ENCODE data around the gene PHLDA2.

The PHLDA2 gene

GRCh38 chr11:2882396-2883110 lies 46.7 kb downstream of the PHLDA2 start:
- TF ChIP-seq TAF1 (IDR thresholded peaks at IDR 0.05; ENCODE audit: borderline replicate concordance, insufficient read depth, low read length) (no peak), SIN3A (IDR thresholded peaks at IDR 0.05; ENCODE audit: borderline replicate concordance, insufficient read depth, low read length) (no peak), POLR2AphosphoS5 (IDR thresholded peaks at IDR 0.05; ENCODE audit: low read depth, low read length) (no peak), FOXP2 (optimal IDR thresholded peaks at IDR 0.05; ENCODE audit: borderline replicate concordance, extremely low read depth, extremely low read length, insufficient read depth) (no peak)
- TF ChIP-seq, protein P1, sequence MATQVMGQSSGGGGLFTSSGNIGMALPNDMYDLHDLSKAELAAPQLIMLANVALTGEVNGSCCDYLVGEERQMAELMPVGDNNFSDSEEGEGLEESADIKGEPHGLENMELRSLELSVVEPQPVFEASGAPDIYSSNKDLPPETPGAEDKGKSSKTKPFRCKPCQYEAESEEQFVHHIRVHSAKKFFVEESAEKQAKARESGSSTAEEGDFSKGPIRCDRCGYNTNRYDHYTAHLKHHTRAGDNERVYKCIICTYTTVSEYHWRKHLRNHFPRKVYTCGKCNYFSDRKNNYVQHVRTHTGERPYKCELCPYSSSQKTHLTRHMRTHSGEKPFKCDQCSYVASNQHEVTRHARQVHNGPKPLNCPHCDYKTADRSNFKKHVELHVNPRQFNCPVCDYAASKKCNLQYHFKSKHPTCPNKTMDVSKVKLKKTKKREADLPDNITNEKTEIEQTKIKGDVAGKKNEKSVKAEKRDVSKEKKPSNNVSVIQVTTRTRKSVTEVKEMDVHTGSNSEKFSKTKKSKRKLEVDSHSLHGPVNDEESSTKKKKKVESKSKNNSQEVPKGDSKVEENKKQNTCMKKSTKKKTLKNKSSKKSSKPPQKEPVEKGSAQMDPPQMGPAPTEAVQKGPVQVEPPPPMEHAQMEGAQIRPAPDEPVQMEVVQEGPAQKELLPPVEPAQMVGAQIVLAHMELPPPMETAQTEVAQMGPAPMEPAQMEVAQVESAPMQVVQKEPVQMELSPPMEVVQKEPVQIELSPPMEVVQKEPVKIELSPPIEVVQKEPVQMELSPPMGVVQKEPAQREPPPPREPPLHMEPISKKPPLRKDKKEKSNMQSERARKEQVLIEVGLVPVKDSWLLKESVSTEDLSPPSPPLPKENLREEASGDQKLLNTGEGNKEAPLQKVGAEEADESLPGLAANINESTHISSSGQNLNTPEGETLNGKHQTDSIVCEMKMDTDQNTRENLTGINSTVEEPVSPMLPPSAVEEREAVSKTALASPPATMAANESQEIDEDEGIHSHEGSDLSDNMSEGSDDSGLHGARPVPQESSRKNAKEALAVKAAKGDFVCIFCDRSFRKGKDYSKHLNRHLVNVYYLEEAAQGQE (IDR thresholded peaks at IDR 0.05; ENCODE audit: insufficient read depth in 1 of 2, low read depth in 2 of 2, low read length in 2 of 2) = no peak

GRCh38 chr11:2881981-2882375 lies 47.2 kb downstream of the PHLDA2 start:
- TF ChIP-seq POLR2AphosphoS5 (IDR thresholded peaks at IDR 0.05; ENCODE audit: low read depth, low read length) (no peak), TAF1 (IDR thresholded peaks at IDR 0.05; ENCODE audit: borderline replicate concordance, insufficient read depth, low read length) (no peak), SIN3A (IDR thresholded peaks at IDR 0.05; ENCODE audit: borderline replicate concordance, insufficient read depth, low read length) (no peak), FOXP2 (optimal IDR thresholded peaks at IDR 0.05; ENCODE audit: borderline replicate concordance, extremely low read depth, extremely low read length, insufficient read depth) (no peak)
- TF ChIP-seq, protein P1 (IDR thresholded peaks at IDR 0.05; ENCODE audit: insufficient read depth in 1 of 2, low read depth in 2 of 2, low read length in 2 of 2) = no peak

- TF ChIP-seq FOXP2 (optimal IDR thresholded peaks at IDR 0.05; ENCODE audit: borderline replicate concordance, extremely low read depth, extremely low read length, insufficient read depth) (no peak), TAF1 (IDR thresholded peaks at IDR 0.05; ENCODE audit: borderline replicate concordance, insufficient read depth, low read length) (no peak), SIN3A (IDR thresholded peaks at IDR 0.05; ENCODE audit: borderline replicate concordance, insufficient read depth, low read length) (no peak), POLR2AphosphoS5 (IDR thresholded peaks at IDR 0.05; ENCODE audit: low read depth, low read length) (no peak)
- TF ChIP-seq, protein P1 (IDR thresholded peaks at IDR 0.05; ENCODE audit: insufficient read depth in 1 of 2, low read depth in 2 of 2, low read length in 2 of 2) = no peak
These were observed 47.9 kb downstream of the PHLDA2 start for GRCh38 chr11:2881076-2881980.

- no peak for TF ChIP-seq POLR2AphosphoS5 (IDR thresholded peaks at IDR 0.05; ENCODE audit: low read depth, low read length)
- TF ChIP-seq SIN3A (IDR thresholded peaks at IDR 0.05; ENCODE audit: borderline replicate concordance, insufficient read depth, low read length) = no peak
- TF ChIP-seq, protein P1 (IDR thresholded peaks at IDR 0.05; ENCODE audit: insufficient read depth in 1 of 2, low read depth in 2 of 2, low read length in 2 of 2) = no peak
- no peak for TF ChIP-seq TAF1 (IDR thresholded peaks at IDR 0.05; ENCODE audit: borderline replicate concordance, insufficient read depth, low read length)
- TF ChIP-seq FOXP2 (optimal IDR thresholded peaks at IDR 0.05; ENCODE audit: borderline replicate concordance, extremely low read depth, extremely low read length, insufficient read depth) = no peak
These were observed 48.6 kb downstream of the PHLDA2 start for GRCh38 chr11:2880646-2881045.

All from PFSK-1 (cell line).